ENCODE data around the gene PDE2A.

GRCh38 chr11:72706579-72706978 lies 32.4 kb upstream of the PDE2A start:
- no peak for TF ChIP-seq ARNTL (CRISPR knock-in tag; IDR thresholded peaks at IDR 0.05; ENCODE audit: borderline replicate concordance, low read depth)
- TF ChIP-seq GLIS3 (CRISPR knock-in tag; IDR thresholded peaks at IDR 0.05): no peak

Measured in SK-N-SH treated with all-trans-retinoic acid at 6 μM for 48 hours (cell line).